Measurements from ENCODE around the gene INO80B. TPM values are rescaled to one million over a fixed set of nuclear protein-coding genes. Genes with fewer than 3 reads are reported as not detected.

INO80B gene
- total RNA-seq, 2 experiments from 2014 or later, result 41.3 to 41.8 TPM

DNA sequence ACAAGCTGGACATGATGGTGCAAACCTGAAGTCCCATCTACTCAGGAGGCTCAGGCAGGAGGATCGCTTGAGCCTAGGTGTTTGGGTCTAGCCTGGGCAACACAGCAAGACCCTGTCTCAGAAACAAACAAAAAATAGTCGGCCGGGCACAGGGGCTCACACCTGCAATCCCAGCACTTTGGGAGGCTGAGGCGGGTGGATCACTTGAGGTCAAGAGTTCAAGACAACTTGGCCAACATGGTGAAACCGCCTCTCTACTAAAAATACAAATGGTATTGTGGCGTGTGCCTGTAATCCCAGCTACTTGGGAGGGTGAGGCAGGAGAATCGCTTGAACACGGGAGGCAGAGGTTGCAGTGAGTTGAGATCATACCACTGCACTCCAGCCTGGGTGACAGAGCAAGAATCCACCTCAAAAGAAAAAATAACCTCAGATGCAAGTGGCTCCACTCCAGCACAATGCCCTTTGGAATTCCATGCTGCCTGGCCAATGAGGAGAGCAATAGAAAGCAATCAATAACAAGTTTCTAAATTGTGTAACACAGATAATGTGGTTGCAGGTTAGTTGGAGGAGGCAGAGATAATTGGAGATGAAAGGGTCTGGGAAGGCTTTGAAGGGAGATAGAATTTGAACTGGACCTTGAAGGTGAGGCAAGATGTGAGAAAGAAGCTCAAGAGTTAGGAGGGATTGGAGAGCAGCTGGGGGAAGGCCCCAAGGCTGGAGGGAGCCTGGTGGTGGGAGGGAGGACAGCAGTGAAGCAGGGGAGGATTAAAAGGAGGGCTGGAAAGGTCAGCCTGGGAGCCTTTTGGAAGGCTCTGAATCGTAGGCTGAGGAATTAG, 34.0 kb downstream of the INO80B start:
- no peaks in the 10 kb centered on the region for H3K27me3 Mint-ChIP-seq
- peaks cover 4% of the 10 kb centered on the region for H3K4me1 Mint-ChIP-seq (ENCODE audit: low read depth)
- peaks cover 4% of the 10 kb centered on the region for H3K4me1 ChIP-seq (ENCODE audit: insufficient read depth, low read length)
- POLR2A ChIA-PET, result interaction anchor here (0.7 to 0.9 kb wide), 3 partner anchors 15 to 34 kb away, joined by 3 read pairs; partner anchors contain the start of gene INO80B
- TF ChIP-seq, protein P1, sequence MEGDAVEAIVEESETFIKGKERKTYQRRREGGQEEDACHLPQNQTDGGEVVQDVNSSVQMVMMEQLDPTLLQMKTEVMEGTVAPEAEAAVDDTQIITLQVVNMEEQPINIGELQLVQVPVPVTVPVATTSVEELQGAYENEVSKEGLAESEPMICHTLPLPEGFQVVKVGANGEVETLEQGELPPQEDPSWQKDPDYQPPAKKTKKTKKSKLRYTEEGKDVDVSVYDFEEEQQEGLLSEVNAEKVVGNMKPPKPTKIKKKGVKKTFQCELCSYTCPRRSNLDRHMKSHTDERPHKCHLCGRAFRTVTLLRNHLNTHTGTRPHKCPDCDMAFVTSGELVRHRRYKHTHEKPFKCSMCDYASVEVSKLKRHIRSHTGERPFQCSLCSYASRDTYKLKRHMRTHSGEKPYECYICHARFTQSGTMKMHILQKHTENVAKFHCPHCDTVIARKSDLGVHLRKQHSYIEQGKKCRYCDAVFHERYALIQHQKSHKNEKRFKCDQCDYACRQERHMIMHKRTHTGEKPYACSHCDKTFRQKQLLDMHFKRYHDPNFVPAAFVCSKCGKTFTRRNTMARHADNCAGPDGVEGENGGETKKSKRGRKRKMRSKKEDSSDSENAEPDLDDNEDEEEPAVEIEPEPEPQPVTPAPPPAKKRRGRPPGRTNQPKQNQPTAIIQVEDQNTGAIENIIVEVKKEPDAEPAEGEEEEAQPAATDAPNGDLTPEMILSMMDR (IDR thresholded peaks at IDR 0.05), result no peak
- ATAC-seq (ENCODE audit: poor library complexity) (no peak), DNase-seq (no peak)
- intact Hi-C loops (cut with DNase I, micrococcal nuclease), result no loop called here
- H3K36me3 Mint-ChIP-seq (ENCODE audit: low read depth), result peaks cover 78% of the 10 kb centered on the region
- no peaks in the 10 kb centered on the region for H3K9me3 Mint-ChIP-seq
- CTCF ChIA-PET, result no interaction called here
- H3K27ac Mint-ChIP-seq, result no peak overlapping the region
- no peaks in the 10 kb centered on the region for H3K9me3 ChIP-seq (ENCODE audit: control insufficient read depth in 1 of 2, insufficient read depth in 1 of 2, low read length in 2 of 2)
- H3K27me3 ChIP-seq (ENCODE audit: control insufficient read depth in 1 of 2, insufficient read depth in 2 of 2, low read length in 2 of 2), result no peaks in the 10 kb centered on the region
- no peak overlapping the region for H3K4me3 ChIP-seq (ENCODE audit: low read length)
- no peak overlapping the region for H3K4me3 Mint-ChIP-seq
- peaks cover 66% of the 10 kb centered on the region for H3K36me3 ChIP-seq (ENCODE audit: insufficient read depth, low read length)
- no peak overlapping the region for H3K27ac ChIP-seq (ENCODE audit: low read depth in 1 of 2, low read length in 2 of 2)

GRCh38 chr2:74489906-74490305, 35.0 kb downstream of the INO80B start:
- Mint-ChIP-seq H3K27ac (no peak overlapping the region), H3K4me3 (peak overlapping the region; percentile 20), H3K9me3 (no peaks in the 10 kb centered on the region), H3K27me3 (no peaks in the 10 kb centered on the region), H3K36me3 (ENCODE audit: low read depth) (peaks cover 79% of the 10 kb centered on the region), H3K4me1 (ENCODE audit: low read depth) (peaks cover 4% of the 10 kb centered on the region)
- Histone ChIP-seq H3K4me3 (ENCODE audit: low read length) (no peak overlapping the region), H3K9me3 (ENCODE audit: control insufficient read depth in 1 of 2, insufficient read depth in 1 of 2, low read length in 2 of 2) (no peaks in the 10 kb centered on the region), H3K4me1 (ENCODE audit: insufficient read depth, low read length) (no peaks in the 10 kb centered on the region), H3K27ac (ENCODE audit: low read depth in 1 of 2, low read length in 2 of 2) (no peak overlapping the region), H3K36me3 (ENCODE audit: insufficient read depth, low read length) (peaks cover 69% of the 10 kb centered on the region), H3K27me3 (ENCODE audit: control insufficient read depth in 1 of 2, insufficient read depth in 2 of 2, low read length in 2 of 2) (no peaks in the 10 kb centered on the region)
- intact Hi-C loops (cut with DNase I, micrococcal nuclease), result no loop called here
- DNase-seq (no peak), ATAC-seq (ENCODE audit: poor library complexity) (no peak)
- CTCF ChIA-PET, result no interaction called here
- TF ChIP-seq, protein P1 (IDR thresholded peaks at IDR 0.05), result no peak
- POLR2A ChIA-PET, result no interaction called here

DNA sequence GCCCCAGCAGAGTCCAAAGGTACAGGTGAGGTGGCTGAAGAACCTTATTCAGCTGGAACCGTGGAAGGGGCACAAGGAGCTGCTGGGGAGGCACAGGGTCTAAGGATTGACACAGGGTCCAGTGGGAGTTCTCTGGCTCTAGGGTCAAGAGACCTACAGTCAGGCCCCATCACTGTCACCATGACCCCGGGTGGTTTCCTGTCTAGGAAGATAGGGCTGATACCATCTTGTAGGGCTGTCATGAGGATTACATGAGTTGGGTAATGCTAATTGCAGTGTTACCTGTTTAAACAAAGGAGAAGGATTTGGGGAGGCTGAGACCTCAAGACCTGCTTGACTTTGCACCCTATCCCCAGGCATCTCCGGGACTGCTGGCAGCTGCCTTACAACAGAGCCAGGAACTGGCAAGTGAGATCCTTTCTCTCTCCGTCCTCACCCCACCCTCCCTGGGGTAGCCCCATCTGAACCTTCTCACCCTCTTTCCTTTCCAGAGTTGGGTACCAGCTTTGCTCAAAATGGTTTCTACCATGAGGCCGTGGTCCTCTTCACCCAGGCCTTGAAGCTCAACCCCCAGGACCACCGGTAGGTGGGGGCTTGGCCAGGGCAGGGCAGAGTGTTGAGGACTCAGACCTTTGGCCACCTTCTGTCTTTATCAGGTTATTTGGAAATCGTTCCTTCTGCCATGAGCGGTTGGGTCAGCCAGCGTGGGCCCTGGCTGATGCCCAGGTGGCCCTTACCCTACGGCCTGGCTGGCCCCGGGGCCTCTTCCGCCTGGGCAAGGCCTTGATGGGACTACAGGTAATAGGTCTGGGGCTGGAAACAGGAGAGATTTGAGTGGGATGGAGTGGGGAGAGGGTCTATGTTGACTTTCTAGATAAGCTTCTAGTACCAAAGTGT, 37.0 kb downstream of the INO80B start:
- no peak for ATAC-seq (ENCODE audit: poor library complexity)
- Mint-ChIP-seq H3K36me3 (ENCODE audit: low read depth) (peaks cover 61% of the 10 kb centered on the region), H3K9me3 (no peaks in the 10 kb centered on the region), H3K4me3 (no peak overlapping the region), H3K27ac (no peak overlapping the region), H3K4me1 (ENCODE audit: low read depth) (no peaks in the 10 kb centered on the region), H3K27me3 (no peaks in the 10 kb centered on the region)
- Histone ChIP-seq H3K9me3 (ENCODE audit: control insufficient read depth in 1 of 2, insufficient read depth in 1 of 2, low read length in 2 of 2) (no peaks in the 10 kb centered on the region), H3K27ac (ENCODE audit: low read depth in 1 of 2, low read length in 2 of 2) (no peak overlapping the region), H3K36me3 (ENCODE audit: insufficient read depth, low read length) (peaks cover 56% of the 10 kb centered on the region), H3K4me3 (ENCODE audit: low read length) (no peak overlapping the region), H3K27me3 (ENCODE audit: control insufficient read depth in 1 of 2, insufficient read depth in 2 of 2, low read length in 2 of 2) (no peaks in the 10 kb centered on the region), H3K4me1 (ENCODE audit: insufficient read depth, low read length) (no peaks in the 10 kb centered on the region)
- intact Hi-C loops (cut with DNase I, micrococcal nuclease), result no loop called here
- CTCF ChIA-PET, result no interaction called here
- TF ChIP-seq, protein P1 (IDR thresholded peaks at IDR 0.05), result no peak
- POLR2A ChIA-PET, result no interaction called here
- no peak for DNase-seq

Data from CD4-positive, alpha-beta T cell (primary cell).